H9 (cell line): ENCODE data around the gene FAM171A1. TPM values are rescaled to one million over a fixed set of nuclear protein-coding genes. Genes with fewer than 3 reads are reported as not detected.

Experiments used
- DNase-seq: peaks from one replicate; pipeline ENCODE4 v3.0.0-alpha.2; 2017
- H2AFZ ChIP-seq: one replicate; pipeline ENCODE4 v1.6.1; 2013; ENCODE audit warnings: mild to moderate bottlenecking, low read length, control low read depth, moderate library complexity
- H2AK5ac ChIP-seq: 2 replicates; pipeline ENCODE4 v1.6.1; 2013; ENCODE audit warnings: low read length, control low read depth, mixed read lengths; ENCODE audit not compliant: insufficient read length
- H2BK120ac ChIP-seq: one replicate; pipeline ENCODE4 v1.6.1; 2013; ENCODE audit warnings: low read depth, mild to moderate bottlenecking, low read length, control low read depth, inconsistent platforms; ENCODE audit not compliant: poor library complexity, severe bottlenecking
- H2BK12ac ChIP-seq: 2 replicates; pipeline ENCODE4 v1.6.1; 2013; ENCODE audit warnings: low read length, control low read depth, mixed read lengths, low read depth; ENCODE audit not compliant: insufficient read length
- H2BK15ac ChIP-seq: 2 replicates; pipeline ENCODE4 v1.6.1; 2013; ENCODE audit warnings: low read depth, low read length, control low read depth
- H2BK20ac ChIP-seq: one replicate; pipeline ENCODE4 v1.6.1; 2013; ENCODE audit warnings: low read depth, mild to moderate bottlenecking, low read length, control low read depth, inconsistent platforms; ENCODE audit not compliant: poor library complexity, severe bottlenecking
- H2BK5ac ChIP-seq: 2 replicates; pipeline ENCODE4 v1.6.1; 2013; ENCODE audit warnings: low read length, control low read depth, mixed read lengths; ENCODE audit not compliant: insufficient read length
- H3K14ac ChIP-seq: 2 replicates; pipeline ENCODE4 v1.6.1; 2013; ENCODE audit warnings: low read length, control low read depth; ENCODE audit not compliant: insufficient read depth
- H3K18ac ChIP-seq: 2 replicates; pipeline ENCODE4 v1.6.1; 2013; ENCODE audit warnings: low read depth, mild to moderate bottlenecking, mixed read lengths, low read length, control low read depth; ENCODE audit not compliant: insufficient read length
- H3K23ac ChIP-seq: 2 replicates; pipeline ENCODE4 v1.6.1; 2013; ENCODE audit warnings: low read length, control low read depth, mixed read lengths, low read depth; ENCODE audit not compliant: insufficient read length
- H3K23me2 ChIP-seq: 2 replicates; pipeline ENCODE4 v1.6.1; 2013; ENCODE audit warnings: low read depth, mild to moderate bottlenecking, mixed read lengths, low read length, control low read depth; ENCODE audit not compliant: insufficient read length, poor library complexity, severe bottlenecking
- H3K27ac ChIP-seq: 2 replicates; pipeline ENCODE4 v1.5.1; 2013; ENCODE audit warnings: low read length, control low read depth, mixed read lengths, low read depth; ENCODE audit not compliant: insufficient read length
- H3K27me3 ChIP-seq: 2 replicates; pipeline ENCODE4 v1.6.1; 2013; ENCODE audit warnings: low read length, control low read depth, inconsistent platforms; ENCODE audit not compliant: insufficient read depth
- H3K4ac ChIP-seq: 2 replicates; pipeline ENCODE4 v1.6.1; 2013; ENCODE audit warnings: low read depth, mild to moderate bottlenecking, control low read depth, inconsistent platforms, low read length, moderate library complexity
- H3K4me1 ChIP-seq: 2 replicates; pipeline ENCODE4 v1.6.1; 2013; ENCODE audit warnings: low read length, control low read depth, inconsistent platforms; ENCODE audit not compliant: insufficient read depth
- H3K4me2 ChIP-seq: 2 replicates; pipeline ENCODE4 v1.6.1; 2013; ENCODE audit warnings: low read length, control low read depth, mixed read lengths; ENCODE audit not compliant: insufficient read length, insufficient read depth
- H3K56ac ChIP-seq: 2 replicates; pipeline ENCODE4 v1.6.1; 2013; ENCODE audit warnings: low read depth, mild to moderate bottlenecking, mixed read lengths, low read length, control low read depth; ENCODE audit not compliant: insufficient read length
- H3K79me1 ChIP-seq: 2 replicates; pipeline ENCODE4 v1.6.1; 2013; ENCODE audit warnings: low read depth, mild to moderate bottlenecking, moderate library complexity, low read length, control low read depth, inconsistent platforms; ENCODE audit not compliant: insufficient read depth, poor library complexity, severe bottlenecking
- H3K79me2 ChIP-seq: 2 replicates; pipeline ENCODE4 v1.6.1; 2013; ENCODE audit warnings: low read length, control low read depth, inconsistent platforms; ENCODE audit not compliant: insufficient read depth
- H3K9ac ChIP-seq: 2 replicates; pipeline ENCODE4 v1.6.1; 2013; ENCODE audit warnings: low read length, control low read depth, mixed read lengths; ENCODE audit not compliant: insufficient read length; ENCODE audit errors: extremely low read depth
- H3K9me3 ChIP-seq: one replicate; pipeline ENCODE4 v1.6.1; 2013; ENCODE audit warnings: low read depth, low read length, inconsistent platforms; ENCODE audit not compliant: control insufficient read depth
- H3T11ph ChIP-seq: one replicate; pipeline ENCODE4 v1.6.1; 2013; ENCODE audit warnings: mild to moderate bottlenecking, low read length, control low read depth, inconsistent platforms
- H4K20me1 ChIP-seq: one replicate; pipeline ENCODE4 v1.6.1; 2013; ENCODE audit not compliant: control insufficient read depth, insufficient read length, insufficient read depth
- H4K5ac ChIP-seq: 2 replicates; pipeline ENCODE4 v1.6.1; 2013; ENCODE audit warnings: low read depth, mild to moderate bottlenecking, mixed read lengths, low read length, control low read depth; ENCODE audit not compliant: insufficient read length
- H4K8ac ChIP-seq: replicated peaks from 2 replicates; pipeline ENCODE4 v1.6.1; 2013; ENCODE audit warnings: low read length, control low read depth, mixed read lengths, low read depth; ENCODE audit not compliant: insufficient read length
- H4K91ac ChIP-seq: 2 replicates; pipeline ENCODE4 v1.6.1; 2013; ENCODE audit warnings: low read depth, mild to moderate bottlenecking, moderate library complexity, mixed read lengths, low read length, control low read depth; ENCODE audit not compliant: insufficient read length
- H3K27ac Mint-ChIP-seq, 3 experiments: 2 replicates in 2 of 3; 3 replicates in 1 of 3; pipeline ENCODE4 v1.8.0; 2020 to 2021; ENCODE audit warnings: mixed read lengths in 3 of 3, mild to moderate bottlenecking in 1 of 3, moderate library complexity in 1 of 3
- H3K27me3 Mint-ChIP-seq: 2 replicates; pipeline ENCODE4 v1.8.0; 2021; ENCODE audit warnings: low read depth, mild to moderate bottlenecking, moderate library complexity, mixed read lengths
- H3K36me3 Mint-ChIP-seq, 3 experiments: 2 replicates in 2 of 3; 3 replicates in 1 of 3; pipeline ENCODE4 v1.8.0; 2020 to 2021; ENCODE audit warnings: low read depth in 3 of 3, mixed read lengths in 3 of 3; ENCODE audit not compliant: insufficient read depth in 1 of 3
- H3K4me1 Mint-ChIP-seq, 2 experiments: 2 replicates each; pipeline ENCODE4 v1.8.0; 2020; ENCODE audit warnings: mixed read lengths in 2 of 2
- H3K4me3 Mint-ChIP-seq, 2 experiments: 2 replicates in 1 of 2; 3 replicates in 1 of 2; pipeline ENCODE4 v1.8.0; 2020 to 2021; ENCODE audit warnings: mild to moderate bottlenecking in 2 of 2, mixed read lengths in 2 of 2, moderate library complexity in 1 of 2
- H3K9me3 Mint-ChIP-seq, 2 experiments: 2 replicates in 1 of 2; 3 replicates in 1 of 2; pipeline ENCODE4 v1.8.0; 2020; ENCODE audit warnings: mild to moderate bottlenecking in 2 of 2, mixed read lengths in 2 of 2, moderate library complexity in 1 of 2
- CTCF ChIP-seq: fragments of 200-600 bp; sonication (generic); conservative IDR thresholded peaks from 3 replicates; pipeline ENCODE4 v1.8.0; 2021; ENCODE audit warnings: antibody characterized with exemption, mild to moderate bottlenecking
- WGBS: extraction: QIAGEN DNeasy Blood & Tissue Kit; methylation state at CpG from one replicate; pipeline ENCODE4 v1.1.7; 2013; ENCODE audit warnings: missing lambda C conversion rate, low lambda C conversion rate, mixed read lengths; ENCODE audit not compliant: insufficient read length; ENCODE audit errors: extremely low coverage; 5-methylcytosine and 5-hydroxymethylcytosine counted together
- total RNA-seq: library from RNA; stranded (reverse); gene quantifications from 2 replicates; pipeline ENCODE4 v1.2.1, GENCODE V29; 2021

Gene FAM171A1
- total RNA-seq, 1 experiment from 2014 or later = 37.4 TPM

DNA sequence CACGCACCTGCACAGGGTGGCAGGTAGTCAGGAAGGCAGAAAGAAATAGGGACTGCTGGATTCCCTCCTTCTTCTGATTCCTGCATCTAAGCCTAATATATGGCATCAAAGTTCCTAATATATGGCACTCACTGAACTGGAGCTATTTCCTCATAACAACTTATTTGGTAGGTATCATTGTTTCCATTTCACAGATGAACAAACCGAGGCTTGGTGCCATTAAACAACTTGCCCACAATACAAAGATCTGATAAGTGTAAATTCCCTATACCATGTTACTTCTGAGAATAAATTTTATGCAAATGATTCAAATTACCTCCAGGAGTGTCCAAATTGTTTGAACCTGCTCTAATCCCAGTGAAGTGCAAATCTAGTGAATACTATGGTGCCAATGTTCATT is 2.1 kb upstream of the FAM171A1 start:
- H3K14ac ChIP-seq = no peak overlapping the region
- peaks cover 24 to 34% of the 10 kb centered on the region in 2 experiments for H3K4me1 Mint-ChIP-seq
- no peak overlapping the region for H2BK20ac ChIP-seq
- H3K23me2 ChIP-seq = peaks cover 11% of the 10 kb centered on the region
- no peaks in the 10 kb centered on the region for H3K79me1 ChIP-seq
- no peak overlapping the region for H4K91ac ChIP-seq
- no peak for DNase-seq
- peaks cover 9% of the 10 kb centered on the region for H3K27me3 Mint-ChIP-seq
- H3K18ac ChIP-seq = no peak overlapping the region
- no peak overlapping the region for H3K23ac ChIP-seq
- no peak overlapping the region for H3K4me2 ChIP-seq
- H3K27ac ChIP-seq = no peak overlapping the region
- H4K5ac ChIP-seq = no peak overlapping the region
- no peak overlapping the region for H2BK12ac ChIP-seq
- no peaks in the 10 kb centered on the region; the same call in 1 of the 2 replicates for H3K79me2 ChIP-seq
- no peak overlapping the region for H3K27ac Mint-ChIP-seq
- no peak for TF ChIP-seq CTCF
- no CpG with 5 or more reads among the region's 2 CpGs for WGBS
- H4K20me1 ChIP-seq = no peaks in the 10 kb centered on the region
- no peaks in the 10 kb centered on the region; the same call in 1 of the 2 replicates for H3K4me1 ChIP-seq
- no peaks in the 10 kb centered on the region for H3K36me3 Mint-ChIP-seq
- no peaks in the 10 kb centered on the region for H3K9me3 ChIP-seq
- no peak overlapping the region for H3K56ac ChIP-seq
- no peak overlapping the region for H2AFZ ChIP-seq
- H2BK15ac ChIP-seq = no peak overlapping the region
- no peak overlapping the region for H2AK5ac ChIP-seq
- H3K9me3 Mint-ChIP-seq = no peaks in the 10 kb centered on the region
- H3K9ac ChIP-seq = no peak overlapping the region
- H3T11ph ChIP-seq = no peak overlapping the region
- H2BK120ac ChIP-seq = no peak overlapping the region
- no peak overlapping the region for H4K8ac ChIP-seq
- no peaks in the 10 kb centered on the region for H3K27me3 ChIP-seq
- H3K4ac ChIP-seq = no peak overlapping the region
- H3K4me3 Mint-ChIP-seq = no peak overlapping the region
- no peak overlapping the region for H2BK5ac ChIP-seq
